Neural progenitor cell (in vitro differentiated cells): ENCODE results near the gene GPATCH4. TPM values are rescaled to one million over a fixed set of nuclear protein-coding genes. Genes with fewer than 3 reads are reported as not detected.
"Not testable (repeated sequence)": the region's sequence is repeated elsewhere in the genome, so short reads cannot be mapped to it uniquely, and the experiment has no call there.

Experiments used
- DNase-seq: peaks from one replicate; pipeline ENCODE4 v3.0.0-alpha.2; 2016; ENCODE audit warnings: low spot score
- H2AFZ ChIP-seq: fragments of 200-600 bp; sonication (generic); replicated peaks from 2 replicates; pipeline ENCODE4 v1.6.1; 2016; ENCODE audit warnings: antibody characterized with exemption
- H3F3A ChIP-seq: fragments of 200-600 bp; sonication (generic); 2 replicates; pipeline ENCODE4 v1.6.1; 2016; ENCODE audit warnings: antibody characterized with exemption, low read depth
- H3K27ac ChIP-seq: fragments of 200-600 bp; sonication (generic); 2 replicates; pipeline ENCODE4 v1.5.1; 2016; ENCODE audit warnings: mild to moderate bottlenecking
- H3K27me3 ChIP-seq: fragments of 200-600 bp; sonication (generic); 2 replicates; pipeline ENCODE4 v1.6.1; 2016; ENCODE audit warnings: mild to moderate bottlenecking, moderate library complexity
- H3K36me3 ChIP-seq: fragments of 200-600 bp; sonication (generic); 2 replicates; pipeline ENCODE4 v1.5.1; 2016
- H3K4me1 ChIP-seq: fragments of 200-600 bp; sonication (generic); 2 replicates; pipeline ENCODE4 v1.6.1; 2016; ENCODE audit warnings: mixed run types
- H3K4me2 ChIP-seq: fragments of 200-600 bp; sonication (generic); 2 replicates; pipeline ENCODE4 v1.6.1; 2016
- H3K4me3 ChIP-seq: fragments of 200-600 bp; sonication (generic); 2 replicates; pipeline ENCODE4 v1.5.1; 2016
- H3K79me2 ChIP-seq: fragments of 200-600 bp; sonication (generic); 2 replicates; pipeline ENCODE4 v1.6.1; 2016; ENCODE audit warnings: low read depth
- H3K9ac ChIP-seq: fragments of 200-600 bp; sonication (generic); 2 replicates; pipeline ENCODE4 v1.6.1; 2016
- H3K9me3 ChIP-seq: fragments of 200-600 bp; sonication (generic); 2 replicates; pipeline ENCODE4 v1.5.1; 2016; ENCODE audit warnings: low read depth
- H4K20me1 ChIP-seq: fragments of 200-600 bp; sonication (generic); 2 replicates; pipeline ENCODE4 v1.6.1; 2016; ENCODE audit warnings: low read depth
- H3K27ac Mint-ChIP-seq: 3 replicates; pipeline ENCODE4 v1.8.0; 2021; ENCODE audit warnings: mixed read lengths
- H3K27me3 Mint-ChIP-seq: 2 replicates; pipeline ENCODE4 v1.8.0; 2022; ENCODE audit warnings: low read depth, mild to moderate bottlenecking, inconsistent platforms, moderate library complexity, mixed read lengths; ENCODE audit not compliant: insufficient read depth
- H3K36me3 Mint-ChIP-seq: 3 replicates; pipeline ENCODE4 v1.8.0; 2021; ENCODE audit warnings: mixed read lengths
- H3K4me1 Mint-ChIP-seq: 3 replicates; pipeline ENCODE4 v1.8.0; 2021; ENCODE audit warnings: mixed read lengths
- H3K4me3 Mint-ChIP-seq: 3 replicates; pipeline ENCODE4 v1.8.0; 2021; ENCODE audit warnings: mild to moderate bottlenecking, moderate library complexity, mixed read lengths
- H3K9me3 Mint-ChIP-seq: 3 replicates; pipeline ENCODE4 v1.8.0; 2020; ENCODE audit warnings: mixed read lengths
- CTCF ChIP-seq: fragments of 200-600 bp; sonication (generic); IDR thresholded peaks from 2 replicates; pipeline ENCODE4 v1.5.1; 2017; ENCODE audit warnings: antibody characterized with exemption, mild to moderate bottlenecking
- EZH2 ChIP-seq: fragments of 200-600 bp; sonication (generic); IDR thresholded peaks from 2 replicates; pipeline ENCODE4 v1.6.1; 2017; ENCODE audit warnings: antibody characterized with exemption, mild to moderate bottlenecking, moderate library complexity
- EZH2phosphoT487 ChIP-seq: fragments of 200-600 bp; sonication (generic); IDR thresholded peaks from 2 replicates; pipeline ENCODE4 v1.6.1; 2017; ENCODE audit warnings: antibody characterized with exemption
- total RNA-seq: library from RNA; depleted of rRNA; stranded (reverse); fragments of >200 nt; gene quantifications from 2 replicates; pipeline ENCODE4 v1.2.3, GENCODE V29; 2015; ENCODE audit warnings: low replicate concordance

Gene GPATCH4
- total RNA-seq, 1 donor from 2014 or later, result 17.2 TPM

GRCh38 chr1:156556354-156556753, 44.9 kb downstream of the GPATCH4 start:
- no peak overlapping the region for H3K9ac ChIP-seq
- Mint-ChIP-seq H3K36me3 (peaks cover 20% of the 10 kb centered on the region), H3K27ac (no peak overlapping the region), H3K4me1 (no peaks in the 10 kb centered on the region), H3K9me3 (no peaks in the 10 kb centered on the region), H3K27me3 (peaks cover 4% of the 10 kb centered on the region), H3K4me3 (no peak overlapping the region)
- H3K4me1 ChIP-seq, result no peaks in the 10 kb centered on the region
- H3K9me3 ChIP-seq, result no peaks in the 10 kb centered on the region
- no peaks in the 10 kb centered on the region for H3K79me2 ChIP-seq
- no peaks in the 10 kb centered on the region for H3F3A ChIP-seq
- no peak for DNase-seq
- H3K4me3 ChIP-seq, result no peak overlapping the region
- no peak overlapping the region for H2AFZ ChIP-seq
- H3K36me3 ChIP-seq, result no peaks in the 10 kb centered on the region
- TF ChIP-seq EZH2 (no peak), EZH2phosphoT487 (no peak)
- no peak overlapping the region for H3K4me2 ChIP-seq
- no peaks in the 10 kb centered on the region for H3K27me3 ChIP-seq
- H4K20me1 ChIP-seq, result no peaks in the 10 kb centered on the region
- H3K27ac ChIP-seq, result no peak overlapping the region

- Mint-ChIP-seq H3K27ac (no peak overlapping the region), H3K9me3 (no peaks in the 10 kb centered on the region), H3K4me3 (no peak overlapping the region), H3K4me1 (no peaks in the 10 kb centered on the region), H3K36me3 (peaks cover 22% of the 10 kb centered on the region), H3K27me3 (peaks cover 8% of the 10 kb centered on the region)
- Histone ChIP-seq H3K27me3 (no peaks in the 10 kb centered on the region), H3K79me2 (no peaks in the 10 kb centered on the region), H4K20me1 (no peaks in the 10 kb centered on the region), H3K4me2 (no peak overlapping the region), H2AFZ (no peak overlapping the region), H3K9me3 (no peaks in the 10 kb centered on the region), H3F3A (no peaks in the 10 kb centered on the region), H3K9ac (no peak overlapping the region), H3K36me3 (no peaks in the 10 kb centered on the region), H3K4me3 (no peak overlapping the region), H3K27ac (no peak overlapping the region), H3K4me1 (no peaks in the 10 kb centered on the region)
- no peak for DNase-seq
- TF ChIP-seq CTCF (no peak), EZH2phosphoT487 (no peak), EZH2 (no peak)
These were observed 45.6 kb downstream of the GPATCH4 start for GRCh38 chr1:156555715-156556114.

- Histone ChIP-seq H3F3A (no peaks in the 10 kb centered on the region), H3K36me3 (no peaks in the 10 kb centered on the region), H3K4me1 (no peaks in the 10 kb centered on the region), H3K9me3 (no peaks in the 10 kb centered on the region), H3K27me3 (no peaks in the 10 kb centered on the region), H2AFZ (no peak overlapping the region), H3K4me3 (no peak overlapping the region), H3K79me2 (no peaks in the 10 kb centered on the region), H3K9ac (no peak overlapping the region), H3K4me2 (no peak overlapping the region), H3K27ac (no peak overlapping the region), H4K20me1 (no peaks in the 10 kb centered on the region)
- no peak for DNase-seq
- Mint-ChIP-seq H3K4me1 (no peaks in the 10 kb centered on the region), H3K36me3 (peaks cover 21% of the 10 kb centered on the region), H3K27ac (no peak overlapping the region), H3K4me3 (no peak overlapping the region), H3K9me3 (no peaks in the 10 kb centered on the region), H3K27me3 (peaks cover 8% of the 10 kb centered on the region)
- no peak for TF ChIP-seq EZH2phosphoT487
- TF ChIP-seq EZH2, result no peak
- no peak for TF ChIP-seq CTCF
These were observed 46.3 kb downstream of the GPATCH4 start for GRCh38 chr1:156554971-156555370.

- no peak overlapping the region for H3K9ac ChIP-seq
- H3F3A ChIP-seq, result no peaks in the 10 kb centered on the region
- H3K36me3 ChIP-seq, result no peaks in the 10 kb centered on the region
- Mint-ChIP-seq H3K9me3 (no peaks in the 10 kb centered on the region), H3K36me3 (peaks cover 15% of the 10 kb centered on the region), H3K27ac (no peak overlapping the region), H3K27me3 (peaks cover 8% of the 10 kb centered on the region), H3K4me3 (no peak overlapping the region), H3K4me1 (no peaks in the 10 kb centered on the region)
- no peaks in the 10 kb centered on the region for H3K4me1 ChIP-seq
- TF ChIP-seq EZH2phosphoT487 (no peak), CTCF (no peak), EZH2 (no peak)
- H3K27ac ChIP-seq, result no peak overlapping the region
- H3K9me3 ChIP-seq, result no peaks in the 10 kb centered on the region
- H3K27me3 ChIP-seq, result no peaks in the 10 kb centered on the region
- H3K79me2 ChIP-seq, result no peaks in the 10 kb centered on the region
- H2AFZ ChIP-seq, result no peak overlapping the region
- no peaks in the 10 kb centered on the region for H4K20me1 ChIP-seq
- no peak overlapping the region for H3K4me3 ChIP-seq
- no peak overlapping the region for H3K4me2 ChIP-seq
- no peak for DNase-seq
These were observed 47.3 kb downstream of the GPATCH4 start for GRCh38 chr1:156553860-156554485.

- DNase-seq, H3K79me2 ChIP-seq, H3F3A ChIP-seq, H3K36me3 ChIP-seq, H3K27me3 ChIP-seq, H3K9me3 Mint-ChIP-seq, H3K27me3 Mint-ChIP-seq, H3K4me3 ChIP-seq, H4K20me1 ChIP-seq, H3K27ac Mint-ChIP-seq, H3K4me2 ChIP-seq, H3K4me1 Mint-ChIP-seq, H3K27ac ChIP-seq, H2AFZ ChIP-seq, H3K4me1 ChIP-seq, H3K4me3 Mint-ChIP-seq, H3K9ac ChIP-seq, H3K9me3 ChIP-seq: not testable (repeated sequence)
- H3K36me3 Mint-ChIP-seq, result peaks cover 15% of the 10 kb centered on the region
These were observed 48.3 kb downstream of the GPATCH4 start for GRCh38 chr1:156552937-156553336.
